Ishikawa (cell line): ENCODE results near the gene TMEM225B.

Experiments used
- CEBPB ChIP-seq: IDR thresholded peaks from 2 replicates; pipeline ENCODE4 v1.6.1; 2012
- CREB1 ChIP-seq: IDR thresholded peaks from 2 replicates; pipeline ENCODE4 v1.6.1; 2012; ENCODE audit warnings: low read depth
- EGR1 ChIP-seq: IDR thresholded peaks from 2 replicates; pipeline ENCODE4 v1.6.1; 2012
- EP300 ChIP-seq: IDR thresholded peaks from 2 replicates; pipeline ENCODE4 v1.6.1; 2012; ENCODE audit warnings: borderline replicate concordance
- FOXM1 ChIP-seq: IDR thresholded peaks from 2 replicates; pipeline ENCODE4 v1.6.1; 2012; ENCODE audit warnings: low read depth, borderline replicate concordance
- NFIC ChIP-seq: IDR thresholded peaks from 2 replicates; pipeline ENCODE4 v1.6.1; 2012
- RAD21 ChIP-seq: IDR thresholded peaks from 2 replicates; pipeline ENCODE4 v1.6.1; 2012; ENCODE audit warnings: low read depth
- TAF1 ChIP-seq: IDR thresholded peaks from 2 replicates; pipeline ENCODE4 v1.6.1; 2012; ENCODE audit warnings: low read depth, mild to moderate bottlenecking
- TCF12 ChIP-seq: IDR thresholded peaks from 2 replicates; pipeline ENCODE4 v1.6.1; 2012; ENCODE audit warnings: low read depth
- TEAD4 ChIP-seq: IDR thresholded peaks from 2 replicates; pipeline ENCODE4 v1.6.1; 2012
- USF1 ChIP-seq: IDR thresholded peaks from 2 replicates; pipeline ENCODE4 v1.6.1; 2012
- YY1 ChIP-seq: IDR thresholded peaks from 2 replicates; pipeline ENCODE4 v1.6.1; 2012; ENCODE audit warnings: low read depth
- ZBTB7A ChIP-seq: IDR thresholded peaks from 2 replicates; pipeline ENCODE4 v1.6.1; 2012; ENCODE audit warnings: low read depth
- TF ChIP-seq, protein P1 (sequence below): IDR thresholded peaks from 2 replicates; pipeline ENCODE4 v1.6.1; 2012
- TF ChIP-seq, protein P2 (sequence below): IDR thresholded peaks from 2 replicates; pipeline ENCODE4 v1.6.1; 2012; ENCODE audit warnings: low read depth, mild to moderate bottlenecking

TMEM225B gene

DNA sequence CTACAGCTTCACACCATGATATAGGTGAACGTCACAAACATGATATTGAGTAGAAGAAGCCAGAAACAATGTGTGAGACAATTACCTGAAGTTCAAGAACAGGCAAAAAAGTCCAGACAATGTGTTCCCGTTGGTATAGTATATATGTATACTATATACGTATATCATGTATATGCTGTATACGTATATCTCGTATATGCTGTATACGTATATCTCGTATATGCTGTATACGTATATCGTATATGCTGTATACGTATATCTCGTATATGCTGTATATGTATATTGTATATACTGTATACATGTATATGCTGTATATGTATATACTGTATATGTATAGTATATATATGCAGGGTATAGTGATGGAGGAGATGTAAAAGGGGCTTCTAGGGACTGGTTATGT lies 29.4 kb downstream of the TMEM225B start:
- TF ChIP-seq FOXM1 (no peak), NFIC (no peak), EP300 (no peak), CEBPB (no peak), CREB1 (no peak), YY1 (no peak), EGR1 (no peak), RAD21 (no peak), TAF1 (no peak), TCF12 (no peak), USF1 (no peak), ZBTB7A (no peak), TEAD4 (no peak)
- TF ChIP-seq, protein P1, sequence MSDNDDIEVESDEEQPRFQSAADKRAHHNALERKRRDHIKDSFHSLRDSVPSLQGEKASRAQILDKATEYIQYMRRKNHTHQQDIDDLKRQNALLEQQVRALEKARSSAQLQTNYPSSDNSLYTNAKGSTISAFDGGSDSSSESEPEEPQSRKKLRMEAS, result no peak
- TF ChIP-seq, protein P2, sequence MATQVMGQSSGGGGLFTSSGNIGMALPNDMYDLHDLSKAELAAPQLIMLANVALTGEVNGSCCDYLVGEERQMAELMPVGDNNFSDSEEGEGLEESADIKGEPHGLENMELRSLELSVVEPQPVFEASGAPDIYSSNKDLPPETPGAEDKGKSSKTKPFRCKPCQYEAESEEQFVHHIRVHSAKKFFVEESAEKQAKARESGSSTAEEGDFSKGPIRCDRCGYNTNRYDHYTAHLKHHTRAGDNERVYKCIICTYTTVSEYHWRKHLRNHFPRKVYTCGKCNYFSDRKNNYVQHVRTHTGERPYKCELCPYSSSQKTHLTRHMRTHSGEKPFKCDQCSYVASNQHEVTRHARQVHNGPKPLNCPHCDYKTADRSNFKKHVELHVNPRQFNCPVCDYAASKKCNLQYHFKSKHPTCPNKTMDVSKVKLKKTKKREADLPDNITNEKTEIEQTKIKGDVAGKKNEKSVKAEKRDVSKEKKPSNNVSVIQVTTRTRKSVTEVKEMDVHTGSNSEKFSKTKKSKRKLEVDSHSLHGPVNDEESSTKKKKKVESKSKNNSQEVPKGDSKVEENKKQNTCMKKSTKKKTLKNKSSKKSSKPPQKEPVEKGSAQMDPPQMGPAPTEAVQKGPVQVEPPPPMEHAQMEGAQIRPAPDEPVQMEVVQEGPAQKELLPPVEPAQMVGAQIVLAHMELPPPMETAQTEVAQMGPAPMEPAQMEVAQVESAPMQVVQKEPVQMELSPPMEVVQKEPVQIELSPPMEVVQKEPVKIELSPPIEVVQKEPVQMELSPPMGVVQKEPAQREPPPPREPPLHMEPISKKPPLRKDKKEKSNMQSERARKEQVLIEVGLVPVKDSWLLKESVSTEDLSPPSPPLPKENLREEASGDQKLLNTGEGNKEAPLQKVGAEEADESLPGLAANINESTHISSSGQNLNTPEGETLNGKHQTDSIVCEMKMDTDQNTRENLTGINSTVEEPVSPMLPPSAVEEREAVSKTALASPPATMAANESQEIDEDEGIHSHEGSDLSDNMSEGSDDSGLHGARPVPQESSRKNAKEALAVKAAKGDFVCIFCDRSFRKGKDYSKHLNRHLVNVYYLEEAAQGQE, result no peak

DNA sequence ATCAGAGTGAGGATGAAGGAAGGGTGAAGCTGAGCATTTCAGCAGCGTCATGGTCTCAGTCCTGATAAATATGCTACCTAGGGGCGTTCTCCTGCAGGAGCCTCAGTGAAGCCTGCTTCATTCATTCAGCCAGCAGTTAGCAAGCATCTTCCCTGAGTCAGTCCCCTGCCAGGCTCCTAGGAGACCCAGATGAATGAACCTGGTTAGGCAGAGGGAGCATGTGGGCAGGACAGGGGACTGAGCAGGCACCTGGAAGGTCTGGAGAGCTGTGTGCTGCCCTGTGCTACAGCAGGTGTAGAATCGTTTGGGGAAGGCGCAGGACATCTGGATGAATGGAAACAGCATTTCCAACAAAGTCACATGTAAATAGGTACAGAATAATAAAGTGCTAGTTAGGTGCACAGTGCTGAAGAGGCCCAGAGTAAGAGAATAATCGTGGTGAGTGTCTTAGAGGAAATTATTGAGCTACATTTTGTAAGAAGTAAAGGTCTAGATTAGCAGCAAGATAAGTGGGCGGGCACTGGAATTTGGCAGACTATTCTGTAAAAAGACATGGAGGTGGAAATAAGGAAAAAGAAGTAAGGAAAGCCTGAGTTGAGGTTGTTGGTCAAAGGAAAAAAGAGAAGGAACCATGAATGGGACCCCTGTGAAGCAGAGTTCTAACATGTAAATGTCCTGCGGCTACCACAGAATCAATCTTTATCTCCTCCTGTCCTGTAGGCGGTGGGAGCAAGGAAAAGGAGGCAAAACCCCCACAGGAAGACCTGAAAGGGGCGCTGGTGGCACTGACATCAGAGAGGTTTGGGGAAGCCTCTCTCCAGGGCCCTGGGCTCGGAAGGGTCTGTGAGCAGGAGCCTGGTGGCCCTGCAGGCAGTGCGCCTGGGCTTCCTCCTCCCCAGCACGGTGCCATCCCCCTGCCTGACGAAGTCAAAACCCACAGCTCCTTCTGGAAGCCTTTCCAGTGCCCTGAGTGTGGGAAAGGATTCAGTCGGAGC lies 30.7 kb downstream of the TMEM225B start:
- TF ChIP-seq CREB1, result no peak
- TF ChIP-seq CEBPB, result no peak
- no peak for TF ChIP-seq ZBTB7A
- no peak for TF ChIP-seq TEAD4

GRCh38 chr7:99629643-99630042 lies 31.6 kb downstream of the TMEM225B start:
- no peak for TF ChIP-seq TAF1
- TF ChIP-seq YY1, result no peak
- TF ChIP-seq CREB1, result no peak
- no peak for TF ChIP-seq EGR1
- TF ChIP-seq CEBPB, result no peak
- no peak for TF ChIP-seq FOXM1
- no peak for TF ChIP-seq USF1
- no peak for TF ChIP-seq ZBTB7A
- no peak for TF ChIP-seq EP300
- TF ChIP-seq TCF12, result no peak
- TF ChIP-seq, protein P2, result no peak
- no peak for TF ChIP-seq TEAD4
- TF ChIP-seq, protein P1, result no peak
- TF ChIP-seq RAD21, result no peak
- TF ChIP-seq NFIC, result no peak

GRCh38 chr7:99631295-99632109 lies 33.4 kb downstream of the TMEM225B start:
- TF ChIP-seq USF1 (no peak), RAD21 (peak; percentile 18; the same call in 1 of the 2 replicates)

DNA sequence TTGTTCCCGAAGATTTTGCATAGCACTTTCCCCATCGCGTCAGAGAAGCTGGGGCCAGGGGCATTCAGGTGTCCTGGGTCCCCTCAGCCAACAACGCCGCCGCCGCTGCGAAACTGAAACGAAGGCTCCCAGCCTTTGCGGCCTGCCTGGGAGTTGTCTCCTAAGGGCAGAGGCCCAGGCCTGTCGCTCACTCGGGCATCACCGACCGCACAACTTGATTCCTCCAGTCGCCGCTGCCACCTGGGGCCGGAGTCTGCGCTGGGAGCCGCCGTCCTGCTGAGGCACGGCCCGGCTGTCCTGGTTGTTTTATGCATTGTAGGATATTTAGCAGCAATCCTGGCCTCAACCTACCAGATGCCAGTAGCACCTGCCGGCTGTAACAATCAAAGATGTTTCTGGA lies 40.7 kb downstream of the TMEM225B start:
- TF ChIP-seq CREB1 (no peak), YY1 (no peak), TCF12 (no peak), ZBTB7A (no peak), EGR1 (no peak), FOXM1 (no peak), EP300 (no peak), RAD21 (no peak), CEBPB (no peak), TAF1 (no peak), TEAD4 (no peak), USF1 (no peak), NFIC (no peak)
- TF ChIP-seq, protein P1, result no peak
- TF ChIP-seq, protein P2, result no peak
